ENCODE data around the gene RNPEPL1.

DNA sequence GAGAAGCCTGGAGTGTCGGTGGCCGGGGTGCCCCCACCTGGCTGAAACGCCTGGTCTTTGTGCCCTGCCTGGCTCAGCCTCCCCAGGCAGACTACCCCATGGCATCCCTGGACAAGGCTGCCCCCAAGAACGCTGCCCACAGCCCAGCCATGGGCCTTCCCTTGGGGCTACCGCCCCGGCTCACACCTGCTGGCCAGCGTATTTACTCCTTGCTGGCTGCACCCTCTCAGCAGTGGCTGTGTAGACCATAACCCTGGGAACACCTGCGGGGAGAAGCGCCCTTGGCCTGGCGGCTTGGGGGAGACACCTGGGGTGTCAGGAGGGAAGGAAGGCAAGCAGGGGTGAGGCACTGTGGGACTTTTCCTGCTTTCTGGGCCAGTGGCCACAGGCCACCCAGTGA lies 35.6 kb downstream of the RNPEPL1 start:
- TF ChIP-seq ZC3H11A (IDR thresholded peaks at IDR 0.05), result no peak
- TF ChIP-seq, protein P1, sequence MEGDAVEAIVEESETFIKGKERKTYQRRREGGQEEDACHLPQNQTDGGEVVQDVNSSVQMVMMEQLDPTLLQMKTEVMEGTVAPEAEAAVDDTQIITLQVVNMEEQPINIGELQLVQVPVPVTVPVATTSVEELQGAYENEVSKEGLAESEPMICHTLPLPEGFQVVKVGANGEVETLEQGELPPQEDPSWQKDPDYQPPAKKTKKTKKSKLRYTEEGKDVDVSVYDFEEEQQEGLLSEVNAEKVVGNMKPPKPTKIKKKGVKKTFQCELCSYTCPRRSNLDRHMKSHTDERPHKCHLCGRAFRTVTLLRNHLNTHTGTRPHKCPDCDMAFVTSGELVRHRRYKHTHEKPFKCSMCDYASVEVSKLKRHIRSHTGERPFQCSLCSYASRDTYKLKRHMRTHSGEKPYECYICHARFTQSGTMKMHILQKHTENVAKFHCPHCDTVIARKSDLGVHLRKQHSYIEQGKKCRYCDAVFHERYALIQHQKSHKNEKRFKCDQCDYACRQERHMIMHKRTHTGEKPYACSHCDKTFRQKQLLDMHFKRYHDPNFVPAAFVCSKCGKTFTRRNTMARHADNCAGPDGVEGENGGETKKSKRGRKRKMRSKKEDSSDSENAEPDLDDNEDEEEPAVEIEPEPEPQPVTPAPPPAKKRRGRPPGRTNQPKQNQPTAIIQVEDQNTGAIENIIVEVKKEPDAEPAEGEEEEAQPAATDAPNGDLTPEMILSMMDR (IDR thresholded peaks at IDR 0.05), result no peak
- no peak for TF ChIP-seq FOXS1 (CRISPR knock-in tag; IDR thresholded peaks at IDR 0.05)
- TF ChIP-seq CBX8 (IDR thresholded peaks at IDR 0.05), result no peak
- TF ChIP-seq, protein P2, sequence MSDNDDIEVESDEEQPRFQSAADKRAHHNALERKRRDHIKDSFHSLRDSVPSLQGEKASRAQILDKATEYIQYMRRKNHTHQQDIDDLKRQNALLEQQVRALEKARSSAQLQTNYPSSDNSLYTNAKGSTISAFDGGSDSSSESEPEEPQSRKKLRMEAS (IDR thresholded peaks at IDR 0.05), result no peak
- TF ChIP-seq CHD4 (IDR thresholded peaks at IDR 0.05; ENCODE audit: borderline replicate concordance), result no peak

Measured in A549 (cell line).